Adrenal gland (tissue), 5 donors: ENCODE data around the gene ATR.
"Not testable (repeated sequence)": the region's sequence is repeated elsewhere in the genome, so short reads cannot be mapped to it uniquely, and the experiment has no call there.

Experiments used
- CTCF ChIP-seq, 6 experiments: fragments of 450-650 bp in 4 of 6; fragments of 200-600 bp in 2 of 6; sonication (generic) in 1 of 6; IDR thresholded peaks; 1 replicate in 5 of 6; 2 replicates in 1 of 6; pipeline versions ENCODE4 v1.5.1 to v1.8.0; 2016 to 2021; ENCODE audit warnings: antibody characterized with exemption in 6 of 6, mild to moderate bottlenecking in 2 of 6, moderate library complexity in 1 of 6
- POLR2A ChIP-seq, 2 donors: fragments of 450-650 bp; IDR thresholded peaks; one replicate each; pipeline ENCODE4 v1.6.1; 2017; ENCODE audit warnings: antibody characterized with exemption in 2 of 2, mild to moderate bottlenecking in 2 of 2, moderate library complexity in 1 of 2
- donor health status: DM: no; HTN: no; CAD: no.

DNA sequence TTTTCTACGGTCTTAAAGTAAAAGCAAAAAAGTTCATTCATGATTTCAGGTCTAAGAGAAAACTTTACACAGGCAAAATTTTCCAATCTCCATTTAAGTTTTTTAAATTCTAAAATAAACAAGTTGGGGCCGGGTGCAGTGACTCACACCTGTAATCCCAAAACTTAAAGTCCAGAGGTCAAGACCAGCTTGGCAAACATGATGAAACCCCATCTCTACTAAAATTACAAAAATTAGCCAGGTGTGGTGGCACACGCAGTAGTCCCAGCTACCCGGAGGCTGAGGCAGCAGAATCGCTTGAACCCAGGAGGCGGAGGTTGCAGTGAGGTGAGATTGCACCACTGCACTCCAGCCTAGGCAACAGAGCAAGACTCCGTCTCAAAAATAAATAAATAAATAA lies 178.0 kb downstream of the ATR start:
- not testable (repeated sequence) for TF ChIP-seq CTCF, POLR2A (IDR thresholded peaks at IDR 0.05)
